HepG2 (cell line): ENCODE data around the gene DGCR8. TPM values are rescaled to one million over a fixed set of nuclear protein-coding genes. Genes with fewer than 3 reads are reported as not detected.

ENCODE experiments used
- ATAC-seq: fragments of 200-7000 bp; cut with Tn5 transposase; 3 replicates; pipeline ENCODE4 v1.9.1; 2020; ENCODE audit warnings: mild to moderate bottlenecking, moderate library complexity
- BruUV-seq: library from RNA; stranded (reverse); fragments of 400-500 nt; replicated peaks from 2 replicates; lab custom pipeline; 2021; lab: Mats Ljungman, UMichigan
- CTCF ChIA-PET: fragments of 300-600 bp; formaldehyde crosslinking; extraction: SDS; loops from one replicate; lab custom pipeline; 2021; ENCODE audit warnings: low total read pairs, inconsistent platforms, low intra/inter-chr PET ratio; lab: Yijun Ruan, JAX
- POLR2A ChIA-PET: fragments of 350-600 bp; sonication (Branson Sonifier 250); formaldehyde crosslinking; loops from one replicate; lab custom pipeline; 2020; ENCODE audit warnings: antibody characterized with exemption, inconsistent platforms; lab: Yijun Ruan, JAX
- DNase-seq: peaks from one replicate; pipeline ENCODE4 v3.0.0-alpha.2; 2015; ENCODE audit warnings: low spot score
- FAIRE-seq: peaks from 3 replicates; lab custom pipeline; 2011; peaks lifted over from hg19 to GRCh38; lab: Jason Lieb, UNC
- H2AFZ ChIP-seq: one replicate; pipeline ENCODE4 v1.6.1; 2011; ENCODE audit warnings: low read length, inconsistent platforms
- H3K27ac ChIP-seq: fragments of 300-600 bp; 3 replicates; pipeline ENCODE4 v1.8.0; 2011; ENCODE audit warnings: mixed run types, mild to moderate bottlenecking, mixed read lengths, low read length, inconsistent platforms; ENCODE audit not compliant: insufficient read depth; ENCODE audit errors: extremely low read length
- H3K27me3 ChIP-seq, 2 experiments: fragments of 200-600 bp in 1 of 2; 2 replicates in 1 of 2; 3 replicates in 1 of 2; pipeline versions ENCODE4 v1.6.0 to v1.8.0; 2011; ENCODE audit warnings: low read length in 2 of 2, mild to moderate bottlenecking in 2 of 2, moderate library complexity in 2 of 2, inconsistent platforms in 1 of 2; ENCODE audit not compliant: insufficient read depth in 2 of 2, control insufficient read depth in 1 of 2
- H3K36me3 ChIP-seq, 2 experiments: fragments of 200-600 bp in 1 of 2; replicated peaks in 1 of 2; 2 replicates in 1 of 2; 3 replicates in 1 of 2; pipeline versions ENCODE4 v1.5.1 to v1.8.0; 2011; ENCODE audit warnings: low read length in 2 of 2, inconsistent platforms in 1 of 2; ENCODE audit not compliant: insufficient read depth in 2 of 2, control insufficient read depth in 1 of 2
- H3K4me1 ChIP-seq: 2 replicates; pipeline ENCODE4 v1.5.1; 2012; ENCODE audit warnings: low read length, inconsistent platforms; ENCODE audit not compliant: insufficient read depth
- H3K4me2 ChIP-seq: 2 replicates; pipeline ENCODE4 v1.6.0; 2011; ENCODE audit warnings: low read depth, low read length, inconsistent platforms
- H3K4me3 ChIP-seq, 3 experiments: fragments of 200-600 bp in 1 of 3; sonication (generic), shearing (Covaris generic) in 1 of 3; replicated peaks in 1 of 3; 2 replicates each; pipeline ENCODE4 v1.5.1; 2011 to 2016; ENCODE audit warnings: low read length in 3 of 3, inconsistent platforms in 2 of 3, low read depth in 2 of 3, mild to moderate bottlenecking in 2 of 3, control low read depth in 1 of 3, mixed read lengths in 1 of 3; ENCODE audit not compliant: insufficient read depth in 1 of 3
- H3K79me2 ChIP-seq: one replicate; pipeline ENCODE4 v1.6.1; 2011; ENCODE audit warnings: low read length, inconsistent platforms; ENCODE audit not compliant: insufficient read depth
- H3K9ac ChIP-seq: 2 replicates; pipeline ENCODE4 v1.6.0; 2011; ENCODE audit warnings: mild to moderate bottlenecking, low read depth, low read length, inconsistent platforms; ENCODE audit not compliant: insufficient read depth
- H3K9me3 ChIP-seq: 2 replicates; pipeline ENCODE4 v1.5.1; 2012; ENCODE audit warnings: mild to moderate bottlenecking, low read length
- H4K20me1 ChIP-seq: 2 replicates; pipeline ENCODE4 v1.6.0; 2011; ENCODE audit warnings: inconsistent platforms, mild to moderate bottlenecking, low read length, moderate library complexity; ENCODE audit not compliant: insufficient read depth
- FOSL1 ChIP-seq: sonication (generic); formaldehyde crosslinking; IDR thresholded peaks from 2 replicates; pipeline ENCODE4 v1.9.0; 2021; ENCODE audit warnings: missing genetic modification reagents, borderline replicate concordance
- RBFOX2 ChIP-seq: fragments of 200-400 bp; formaldehyde crosslinking; IDR thresholded peaks from 2 replicates; pipeline ENCODE4 v1.6.1; 2017; ENCODE audit warnings: low read depth, mild to moderate bottlenecking, low read length
- ZFP82 ChIP-seq: sonication (generic); formaldehyde crosslinking; IDR thresholded peaks from 2 replicates; pipeline ENCODE4 v1.5.1; 2020; ENCODE audit warnings: mild to moderate bottlenecking, missing genetic modification reagents, borderline replicate concordance
- ZNF672 ChIP-seq: sonication (generic); formaldehyde crosslinking; IDR thresholded peaks from 2 replicates; pipeline ENCODE4 v1.8.1; 2022; ENCODE audit warnings: missing genetic modification reagents
- WGBS: methylation state at CpG from one replicate; pipeline ENCODE4 v1.1.6; 2017; ENCODE audit warnings: low lambda C conversion rate; 5-methylcytosine and 5-hydroxymethylcytosine counted together
- in situ Hi-C: cut with HindIII; loops from 2 replicates; pipeline ENCODE4 v1.10.0; 2017; ENCODE audit warnings: low pct_unique_long_range_greater_than_20kb; ENCODE audit not compliant: extremely low pct_ligation_motif_present
- intact Hi-C: fragments of 100-400 bp; cut with micrococcal nuclease; formaldehyde crosslinking; loops from one replicate; pipeline ENCODE4 v1.10.0; 2022; ENCODE audit not compliant: unreplicated experiment
- polyA plus RNA-seq, 8 experiments: library from polyadenylated mRNA; depleted of rRNA in 3 of 8; stranded (reverse) in 7 of 8; unstranded in 1 of 8; fragments of >200 nt; fragmentation: Illumina TruSeq in 4 of 8; extraction: Trizol in 4 of 8; gene quantifications; 2 replicates each; pipeline versions ENCODE4 v1.2.1 to v1.2.3, GENCODE V29; 2011 to 2016; ENCODE audit warnings: low read depth in 4 of 8, missing spikeins in 1 of 8, mixed read lengths in 1 of 8; ENCODE audit not compliant: insufficient read depth in 1 of 8
- total RNA-seq, 5 experiments: library from RNA; depleted of rRNA; stranded (reverse); fragments of >200 nt; fragmentation: Illumina TruSeq; extraction: Trizol; gene quantifications; 2 replicates each; pipeline ENCODE4 v1.2.3, GENCODE V29; 2016; ENCODE audit warnings: low read depth in 1 of 5
- TF ChIP-seq, protein P1 (sequence below): sonication (generic); formaldehyde crosslinking; IDR thresholded peaks from 2 replicates; pipeline ENCODE4 v1.4.0; 2020; ENCODE audit warnings: missing genetic modification reagents, borderline replicate concordance

DGCR8 gene
- total and polyA plus RNA-seq, 2 of the 13 experiments (the other 11 are each of a cell fraction or from before 2014, with no cell fraction given): 10.2 to 23.2 TPM

GRCh38 chr22:20043997-20044342, 36.1 kb upstream of the DGCR8 start:
- Histone ChIP-seq H3K27me3 (no peaks in the 10 kb centered on the region), H3K4me1 (no peaks in the 10 kb centered on the region), H3K36me3 (peaks cover 0 to 22% of the 10 kb centered on the region in 2 experiments; a peak in 3 of 5 replicates), H2AFZ (no peak overlapping the region), H3K9me3 (no peaks in the 10 kb centered on the region), H3K79me2 (no peaks in the 10 kb centered on the region)
- FAIRE-seq (no peak), DNase-seq (no peak)
- CTCF ChIA-PET: no interaction called here
- in situ Hi-C loops: no loop called here
- WGBS: 82% methylated on average over 1 of the region's 7 CpGs
- TF ChIP-seq, protein P1, sequence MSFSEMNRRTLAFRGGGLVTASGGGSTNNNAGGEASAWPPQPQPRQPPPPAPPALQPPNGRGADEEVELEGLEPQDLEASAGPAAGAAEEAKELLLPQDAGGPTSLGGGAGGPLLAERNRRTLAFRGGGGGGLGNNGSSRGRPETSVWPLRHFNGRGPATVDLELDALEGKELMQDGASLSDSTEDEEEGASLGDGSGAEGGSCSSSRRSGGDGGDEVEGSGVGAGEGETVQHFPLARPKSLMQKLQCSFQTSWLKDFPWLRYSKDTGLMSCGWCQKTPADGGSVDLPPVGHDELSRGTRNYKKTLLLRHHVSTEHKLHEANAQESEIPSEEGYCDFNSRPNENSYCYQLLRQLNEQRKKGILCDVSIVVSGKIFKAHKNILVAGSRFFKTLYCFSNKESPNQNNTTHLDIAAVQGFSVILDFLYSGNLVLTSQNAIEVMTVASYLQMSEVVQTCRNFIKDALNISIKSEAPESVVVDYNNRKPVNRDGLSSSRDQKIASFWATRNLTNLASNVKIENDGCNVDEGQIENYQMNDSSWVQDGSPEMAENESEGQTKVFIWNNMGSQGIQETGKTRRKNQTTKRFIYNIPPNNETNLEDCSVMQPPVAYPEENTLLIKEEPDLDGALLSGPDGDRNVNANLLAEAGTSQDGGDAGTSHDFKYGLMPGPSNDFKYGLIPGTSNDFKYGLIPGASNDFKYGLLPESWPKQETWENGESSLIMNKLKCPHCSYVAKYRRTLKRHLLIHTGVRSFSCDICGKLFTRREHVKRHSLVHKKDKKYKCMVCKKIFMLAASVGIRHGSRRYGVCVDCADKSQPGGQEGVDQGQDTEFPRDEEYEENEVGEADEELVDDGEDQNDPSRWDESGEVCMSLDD (CRISPR knock-in tag): no peak
- TF ChIP-seq ZNF672 (no peak), ZFP82 (no peak), FOSL1 (CRISPR knock-in tag) (no peak)
- TF ChIP-seq, all 625 proteins: peak for 0
- no peak for ATAC-seq
- H3K9ac ChIP-seq: no peak overlapping the region
- no peaks in the 10 kb centered on the region for H4K20me1 ChIP-seq
- no TSS peak for BruUV-seq
- no peak overlapping the region for H3K4me2 ChIP-seq
- intact Hi-C loops: no loop called here
- no peak overlapping the region for H3K27ac ChIP-seq
- H3K4me3 ChIP-seq: no peak overlapping the region
- POLR2A ChIA-PET: no interaction called here

DNA sequence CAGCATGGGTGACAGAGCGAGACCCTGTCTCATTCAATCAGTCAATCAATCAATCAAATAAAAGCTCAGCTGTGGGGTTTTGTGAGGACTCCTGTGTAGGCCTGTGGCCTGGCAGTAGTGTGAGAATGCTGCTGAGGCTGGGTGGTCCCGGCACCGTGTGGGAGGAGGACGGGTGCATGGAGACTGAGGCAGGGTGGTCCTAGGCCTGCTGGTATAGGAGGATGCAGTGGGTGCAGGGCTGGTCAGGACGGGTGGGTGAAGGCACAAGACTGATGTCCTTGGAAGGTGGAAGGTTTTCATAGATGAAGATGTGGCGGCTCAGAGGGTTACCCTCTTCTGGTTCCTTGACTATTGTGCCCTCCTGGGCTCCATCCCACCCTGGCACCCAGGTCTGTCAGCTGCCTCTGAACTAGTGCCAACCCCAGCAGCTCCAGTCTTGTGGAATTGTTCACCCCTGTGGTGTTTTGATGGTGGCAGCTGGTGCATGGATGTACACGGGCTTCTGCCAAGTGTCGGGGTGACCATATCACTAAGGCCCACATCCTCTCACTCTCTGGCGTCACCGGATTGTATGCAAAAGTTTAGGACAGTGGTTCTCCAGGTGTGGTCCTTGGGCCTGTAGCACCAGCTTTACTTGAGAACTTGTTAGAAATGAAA, 35.4 kb upstream of the DGCR8 start:
- DNase-seq (no peak), ATAC-seq (no peak), FAIRE-seq (no peak)
- Histone ChIP-seq H3K27ac (no peak overlapping the region), H3K9ac (no peak overlapping the region), H3K4me1 (no peaks in the 10 kb centered on the region), H2AFZ (no peak overlapping the region), H3K4me3 (no peak overlapping the region), H3K4me2 (no peak overlapping the region), H4K20me1 (no peaks in the 10 kb centered on the region), H3K36me3 (peaks cover 0 to 25% of the 10 kb centered on the region in 2 experiments; a peak in 3 of 5 replicates), H3K27me3 (no peaks in the 10 kb centered on the region), H3K9me3 (no peaks in the 10 kb centered on the region), H3K79me2 (no peaks in the 10 kb centered on the region)
- CTCF ChIA-PET: no interaction called here
- no TSS peak for BruUV-seq
- WGBS: 99% methylated on average over 8 of the region's 10 CpGs
- POLR2A ChIA-PET: no interaction called here
- no peak for TF ChIP-seq RBFOX2
- in situ Hi-C loops (no loop called here), intact Hi-C loops (no loop called here)
